ENCODE data around the gene TAB2. TPM values are rescaled to one million over a fixed set of nuclear protein-coding genes. Genes with fewer than 3 reads are reported as not detected.
"Not testable (repeated sequence)": the region's sequence is repeated elsewhere in the genome, so short reads cannot be mapped to it uniquely, and the experiment has no call there.

The TAB2 gene
- polyA plus RNA-seq, 4 donors: 19.7 to 46.9 (median 21.9) TPM

GRCh38 chr6:149314325-149314905 lies 3.1 kb upstream of the TAB2 start:
- Histone ChIP-seq H3K4me1 (ENCODE audit: control insufficient read depth in 3 of 3, insufficient read depth in 2 of 3, low read depth in 1 of 3, low read length in 2 of 3) (no peaks in the 10 kb centered on the region), H3K27ac (ENCODE audit: low read depth in 1 of 3, low read length in 2 of 3) (no peak overlapping the region), H3K27me3 (ENCODE audit: control insufficient read depth in 3 of 3, insufficient read depth in 3 of 3, low read length in 3 of 3) (no peaks in the 10 kb centered on the region), H3K4me3 (ENCODE audit: low read depth in 1 of 3, low read length in 3 of 3) (no peak overlapping the region), H3K9me3 (ENCODE audit: control insufficient read depth in 2 of 2, insufficient read depth in 1 of 2, low read depth in 1 of 2, low read length in 1 of 2) (no peaks in the 10 kb centered on the region), H3K36me3 (ENCODE audit: control insufficient read depth in 3 of 3, insufficient read depth in 2 of 3, low read depth in 1 of 3, low read length in 3 of 3) (no peaks in the 10 kb centered on the region)
- FAIRE-seq (no peak), DNase-seq (no peak)
- WGBS, 3 donors: 72 to 93% (median 79%) methylated on average over 1 of the region's 1 CpG

- H3K27me3 ChIP-seq (ENCODE audit: control insufficient read depth in 3 of 3, insufficient read depth in 3 of 3, low read length in 3 of 3): no peaks in the 10 kb centered on the region
- H3K27ac ChIP-seq (ENCODE audit: low read depth in 1 of 3, low read length in 2 of 3): peak overlapping the region; percentile 90 to 99 (median 96)
- H3K4me1 ChIP-seq (ENCODE audit: control insufficient read depth in 3 of 3, insufficient read depth in 2 of 3, low read depth in 1 of 3, low read length in 2 of 3): peaks cover 0 to 4% (median 0%) of the 10 kb centered on the region in 3 donors
- DNase-seq: no peak
- H3K36me3 ChIP-seq (ENCODE audit: control insufficient read depth in 3 of 3, insufficient read depth in 2 of 3, low read depth in 1 of 3, low read length in 3 of 3): no peaks in the 10 kb centered on the region
- FAIRE-seq: no peak
- H3K4me3 ChIP-seq (ENCODE audit: low read depth in 1 of 3, low read length in 3 of 3): peak overlapping the region; percentile 76 to 99 (median 87)
- 36 to 37% (median 36%) methylated on average over 7 of the region's 7 CpGs for WGBS, 3 donors
- H3K9me3 ChIP-seq (ENCODE audit: control insufficient read depth in 2 of 2, insufficient read depth in 1 of 2, low read depth in 1 of 2, low read length in 1 of 2): no peaks in the 10 kb centered on the region
Measured at GRCh38 chr6:149316108-149316727, 1.3 kb upstream of the TAB2 start.

GRCh38 chr6:149316740-149317643 lies 520 bp upstream of the TAB2 start:
- Histone ChIP-seq H3K27ac (ENCODE audit: low read depth in 1 of 3, low read length in 2 of 3) (peak overlapping the region; percentile 90 to 99 (median 96)), H3K36me3 (ENCODE audit: control insufficient read depth in 3 of 3, insufficient read depth in 2 of 3, low read depth in 1 of 3, low read length in 3 of 3) (no peaks in the 10 kb centered on the region), H3K4me1 (ENCODE audit: control insufficient read depth in 3 of 3, insufficient read depth in 2 of 3, low read depth in 1 of 3, low read length in 2 of 3) (peaks cover 0 to 4% (median 0%) of the 10 kb centered on the region in 3 donors), H3K4me3 (ENCODE audit: low read depth in 1 of 3, low read length in 3 of 3) (peak overlapping the region; percentile 76 to 99 (median 87)), H3K9me3 (ENCODE audit: control insufficient read depth in 2 of 2, insufficient read depth in 1 of 2, low read depth in 1 of 2, low read length in 1 of 2) (no peaks in the 10 kb centered on the region), H3K27me3 (ENCODE audit: control insufficient read depth in 3 of 3, insufficient read depth in 3 of 3, low read length in 3 of 3) (no peaks in the 10 kb centered on the region)
- peak; percentile 86 to 96 for DNase-seq
- 0% methylated on average over 48 to 95 of the region's 96 CpGs for WGBS, 3 donors
- no peak for FAIRE-seq

- Histone ChIP-seq H3K27me3 (ENCODE audit: control insufficient read depth in 3 of 3, insufficient read depth in 3 of 3, low read length in 3 of 3) (no peaks in the 10 kb centered on the region), H3K27ac (ENCODE audit: low read depth in 1 of 3, low read length in 2 of 3) (peak overlapping the region; percentile 25 to 78 (median 55)), H3K4me1 (ENCODE audit: control insufficient read depth in 3 of 3, insufficient read depth in 2 of 3, low read depth in 1 of 3, low read length in 2 of 3) (peaks cover 0 to 4% (median 0%) of the 10 kb centered on the region in 3 donors), H3K4me3 (ENCODE audit: low read depth in 1 of 3, low read length in 3 of 3) (peak overlapping the region; percentile 76 to 99 (median 87)), H3K36me3 (ENCODE audit: control insufficient read depth in 3 of 3, insufficient read depth in 2 of 3, low read depth in 1 of 3, low read length in 3 of 3) (no peaks in the 10 kb centered on the region), H3K9me3 (ENCODE audit: control insufficient read depth in 2 of 2, insufficient read depth in 1 of 2, low read depth in 1 of 2, low read length in 1 of 2) (no peaks in the 10 kb centered on the region)
- peak; percentile 31 to 41 for DNase-seq
- WGBS, 3 donors: 0 to 2% (median 1%) methylated on average over 14 of the region's 14 CpGs
- no peak for FAIRE-seq
Measured at GRCh38 chr6:149318581-149319286, 1.2 kb downstream of the TAB2 start.

GRCh38 chr6:149319422-149319821 lies 1.9 kb downstream of the TAB2 start:
- peak; percentile 5 for FAIRE-seq
- 9 to 22% (median 17%) methylated on average over 3 of the region's 3 CpGs for WGBS, 3 donors
- Histone ChIP-seq H3K27ac (ENCODE audit: low read depth in 1 of 3, low read length in 2 of 3) (no peak overlapping the region), H3K4me3 (ENCODE audit: low read depth in 1 of 3, low read length in 3 of 3) (no peak overlapping the region), H3K36me3 (ENCODE audit: control insufficient read depth in 3 of 3, insufficient read depth in 2 of 3, low read depth in 1 of 3, low read length in 3 of 3) (no peaks in the 10 kb centered on the region), H3K9me3 (ENCODE audit: control insufficient read depth in 2 of 2, insufficient read depth in 1 of 2, low read depth in 1 of 2, low read length in 1 of 2) (no peaks in the 10 kb centered on the region), H3K27me3 (ENCODE audit: control insufficient read depth in 3 of 3, insufficient read depth in 3 of 3, low read length in 3 of 3) (no peaks in the 10 kb centered on the region), H3K4me1 (ENCODE audit: control insufficient read depth in 3 of 3, insufficient read depth in 2 of 3, low read depth in 1 of 3, low read length in 2 of 3) (peaks cover 0 to 4% (median under 1%) of the 10 kb centered on the region in 3 donors)
- DNase-seq: no peak

GRCh38 chr6:149320016-149320415 lies 2.5 kb downstream of the TAB2 start:
- H3K4me3 ChIP-seq (ENCODE audit: low read depth in 1 of 3, low read length in 3 of 3): not testable (repeated sequence)

GRCh38 chr6:149320796-149321195 lies 3.3 kb downstream of the TAB2 start:
- Histone ChIP-seq H3K27me3 (ENCODE audit: control insufficient read depth in 3 of 3, insufficient read depth in 3 of 3, low read length in 3 of 3) (no peaks in the 10 kb centered on the region), H3K27ac (ENCODE audit: low read depth in 1 of 3, low read length in 2 of 3) (no peak overlapping the region), H3K36me3 (ENCODE audit: control insufficient read depth in 3 of 3, insufficient read depth in 2 of 3, low read depth in 1 of 3, low read length in 3 of 3) (no peaks in the 10 kb centered on the region), H3K4me3 (ENCODE audit: low read depth in 1 of 3, low read length in 3 of 3) (no peak overlapping the region), H3K4me1 (ENCODE audit: control insufficient read depth in 3 of 3, insufficient read depth in 2 of 3, low read depth in 1 of 3, low read length in 2 of 3) (peaks cover 0 to 4% (median 4%) of the 10 kb centered on the region in 3 donors), H3K9me3 (ENCODE audit: control insufficient read depth in 2 of 2, insufficient read depth in 1 of 2, low read depth in 1 of 2, low read length in 1 of 2) (no peaks in the 10 kb centered on the region)
- DNase-seq (no peak), FAIRE-seq (no peak)

More at GRCh38 chr6:149320016-149320415, 2.5 kb downstream of the TAB2 start:
- not testable (repeated sequence) for FAIRE-seq; H3K27ac ChIP-seq (ENCODE audit: low read depth in 1 of 3, low read length in 2 of 3); DNase-seq; H3K9me3 ChIP-seq (ENCODE audit: control insufficient read depth in 2 of 2, insufficient read depth in 1 of 2, low read depth in 1 of 2, low read length in 1 of 2); H3K36me3 ChIP-seq (ENCODE audit: control insufficient read depth in 3 of 3, insufficient read depth in 2 of 3, low read depth in 1 of 3, low read length in 3 of 3); H3K27me3 ChIP-seq (ENCODE audit: control insufficient read depth in 3 of 3, insufficient read depth in 3 of 3, low read length in 3 of 3); H3K4me1 ChIP-seq (ENCODE audit: control insufficient read depth in 3 of 3, insufficient read depth in 2 of 3, low read depth in 1 of 3, low read length in 2 of 3)
- WGBS, 3 donors: 63 to 77% (median 64%) methylated on average over 10 of the region's 10 CpGs

GRCh38 chr6:149323353-149323752 lies 5.8 kb downstream of the TAB2 start:
- FAIRE-seq (no peak), DNase-seq (no peak)
- 19 to 36% (median 31%) methylated on average over 2 of the region's 2 CpGs for WGBS, 3 donors
- H3K9me3 ChIP-seq (ENCODE audit: control insufficient read depth in 2 of 2, insufficient read depth in 1 of 2, low read depth in 1 of 2, low read length in 1 of 2): no peaks in the 10 kb centered on the region
- H3K27ac ChIP-seq (ENCODE audit: low read depth in 1 of 3, low read length in 2 of 3): no peak overlapping the region
- H3K4me1 ChIP-seq (ENCODE audit: control insufficient read depth in 3 of 3, insufficient read depth in 2 of 3, low read depth in 1 of 3, low read length in 2 of 3): peaks cover 2 to 10% (median 7%) of the 10 kb centered on the region in 3 donors
- H3K27me3 ChIP-seq (ENCODE audit: control insufficient read depth in 3 of 3, insufficient read depth in 3 of 3, low read length in 3 of 3): no peaks in the 10 kb centered on the region
- peaks cover 0 to 2% (median 0%) of the 10 kb centered on the region in 3 donors for H3K36me3 ChIP-seq (ENCODE audit: control insufficient read depth in 3 of 3, insufficient read depth in 2 of 3, low read depth in 1 of 3, low read length in 3 of 3)
- no peak overlapping the region for H3K4me3 ChIP-seq (ENCODE audit: low read depth in 1 of 3, low read length in 3 of 3)
